PFSK-1 (cell line): ENCODE measurements around the gene FRRS1L.

Source experiments
- FOXP2 ChIP-seq: optimal IDR thresholded peaks from 2 replicates; pipeline ENCODE3; 2011; ENCODE audit warnings: borderline replicate concordance, control low read depth, inconsistent platforms; ENCODE audit not compliant: insufficient read depth; ENCODE audit errors: extremely low read length, extremely low read depth
- POLR2AphosphoS5 ChIP-seq: IDR thresholded peaks from 2 replicates; pipeline ENCODE4 v1.6.1; 2012; ENCODE audit warnings: low read depth, mild to moderate bottlenecking, control low read depth, low read length, moderate library complexity
- SIN3A ChIP-seq: IDR thresholded peaks from 2 replicates; pipeline ENCODE4 v1.6.1; 2012; ENCODE audit warnings: mild to moderate bottlenecking, low read length, moderate library complexity, borderline replicate concordance; ENCODE audit not compliant: insufficient read depth
- TAF1 ChIP-seq: IDR thresholded peaks from 2 replicates; pipeline ENCODE4 v1.6.1; 2012; ENCODE audit warnings: low read length, control low read depth, borderline replicate concordance; ENCODE audit not compliant: insufficient read depth

GRCh38 chr9:109172935-109173334 lies 5.9 kb upstream of the FRRS1L start:
- no peak for TF ChIP-seq FOXP2
- no peak for TF ChIP-seq POLR2AphosphoS5
- TF ChIP-seq SIN3A = no peak
- TF ChIP-seq TAF1 = no peak
